ENCODE data around the gene RAB27B. TPM values are rescaled to one million over a fixed set of nuclear protein-coding genes. Genes with fewer than 3 reads are reported as not detected.

Gene RAB27B
- total RNA-seq, 1 donor from 2014 or later: 5.0 TPM

DNA sequence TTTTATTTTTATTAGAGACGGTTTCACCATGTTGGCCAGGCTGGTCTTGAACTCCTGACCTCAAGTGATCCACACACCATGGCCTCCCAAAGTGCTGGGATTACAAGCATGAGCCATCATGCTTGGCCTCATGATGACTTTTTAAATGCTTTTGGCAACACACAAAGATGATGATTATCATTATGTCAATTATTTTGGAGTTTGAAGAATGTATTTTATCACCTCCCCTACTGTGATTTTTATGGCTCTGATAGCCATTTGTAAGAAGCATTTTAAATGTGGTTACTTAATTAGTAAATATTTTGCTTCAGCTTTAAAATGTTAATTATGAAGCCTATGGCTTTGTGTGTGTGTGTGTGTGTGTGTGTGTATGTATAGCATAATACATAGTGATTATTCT lies 45.1 kb upstream of the RAB27B start:
- no peak overlapping the region for H2AFZ ChIP-seq (replicated peaks)
- H3K4me1 ChIP-seq: no peaks in the 10 kb centered on the region
- H3K27ac Mint-ChIP-seq: no peak overlapping the region
- H3K4me1 Mint-ChIP-seq: no peaks in the 10 kb centered on the region
- no peaks in the 10 kb centered on the region for H4K20me1 ChIP-seq (ENCODE audit: low read depth)
- no peaks in the 10 kb centered on the region for H3K36me3 ChIP-seq
- no peak overlapping the region for H3K9ac ChIP-seq
- no peaks in the 10 kb centered on the region for H3K79me2 ChIP-seq (ENCODE audit: low read depth)
- TF ChIP-seq EZH2 (IDR thresholded peaks at IDR 0.05): no peak
- TF ChIP-seq EZH2phosphoT487 (IDR thresholded peaks at IDR 0.05): no peak
- no peak overlapping the region for H3K27ac ChIP-seq
- no peak overlapping the region for H3K4me3 ChIP-seq
- no peak for DNase-seq (ENCODE audit: low spot score)
- no peaks in the 10 kb centered on the region for H3K9me3 ChIP-seq (ENCODE audit: low read depth)
- no peak overlapping the region for H3K4me2 ChIP-seq
- no peaks in the 10 kb centered on the region for H3F3A ChIP-seq (ENCODE audit: low read depth)
- no peaks in the 10 kb centered on the region for H3K27me3 ChIP-seq
- H3K9me3 Mint-ChIP-seq: no peaks in the 10 kb centered on the region
- H3K4me3 Mint-ChIP-seq: no peak overlapping the region
- no peaks in the 10 kb centered on the region for H3K27me3 Mint-ChIP-seq (ENCODE audit: insufficient read depth, low read depth)
- no peaks in the 10 kb centered on the region for H3K36me3 Mint-ChIP-seq

GRCh38 chr18:54786206-54786605 lies 42.1 kb upstream of the RAB27B start:
- no peak overlapping the region for H2AFZ ChIP-seq (replicated peaks)
- no peaks in the 10 kb centered on the region for H3K36me3 ChIP-seq
- H3K4me2 ChIP-seq: no peak overlapping the region
- H3K27ac Mint-ChIP-seq: no peak overlapping the region
- H3K4me1 ChIP-seq: no peaks in the 10 kb centered on the region
- H3K4me3 Mint-ChIP-seq: no peak overlapping the region
- no peak overlapping the region for H3K9ac ChIP-seq
- no peaks in the 10 kb centered on the region for H3F3A ChIP-seq (ENCODE audit: low read depth)
- no peaks in the 10 kb centered on the region for H3K27me3 ChIP-seq
- no peak for TF ChIP-seq EZH2 (IDR thresholded peaks at IDR 0.05)
- TF ChIP-seq, protein P1, sequence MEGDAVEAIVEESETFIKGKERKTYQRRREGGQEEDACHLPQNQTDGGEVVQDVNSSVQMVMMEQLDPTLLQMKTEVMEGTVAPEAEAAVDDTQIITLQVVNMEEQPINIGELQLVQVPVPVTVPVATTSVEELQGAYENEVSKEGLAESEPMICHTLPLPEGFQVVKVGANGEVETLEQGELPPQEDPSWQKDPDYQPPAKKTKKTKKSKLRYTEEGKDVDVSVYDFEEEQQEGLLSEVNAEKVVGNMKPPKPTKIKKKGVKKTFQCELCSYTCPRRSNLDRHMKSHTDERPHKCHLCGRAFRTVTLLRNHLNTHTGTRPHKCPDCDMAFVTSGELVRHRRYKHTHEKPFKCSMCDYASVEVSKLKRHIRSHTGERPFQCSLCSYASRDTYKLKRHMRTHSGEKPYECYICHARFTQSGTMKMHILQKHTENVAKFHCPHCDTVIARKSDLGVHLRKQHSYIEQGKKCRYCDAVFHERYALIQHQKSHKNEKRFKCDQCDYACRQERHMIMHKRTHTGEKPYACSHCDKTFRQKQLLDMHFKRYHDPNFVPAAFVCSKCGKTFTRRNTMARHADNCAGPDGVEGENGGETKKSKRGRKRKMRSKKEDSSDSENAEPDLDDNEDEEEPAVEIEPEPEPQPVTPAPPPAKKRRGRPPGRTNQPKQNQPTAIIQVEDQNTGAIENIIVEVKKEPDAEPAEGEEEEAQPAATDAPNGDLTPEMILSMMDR (IDR thresholded peaks at IDR 0.05): no peak
- no peak for TF ChIP-seq EZH2phosphoT487 (IDR thresholded peaks at IDR 0.05)
- no peaks in the 10 kb centered on the region for H3K9me3 ChIP-seq (ENCODE audit: low read depth)
- no peak overlapping the region for H3K4me3 ChIP-seq
- DNase-seq (ENCODE audit: low spot score): no peak
- H3K9me3 Mint-ChIP-seq: no peaks in the 10 kb centered on the region
- no peaks in the 10 kb centered on the region for H4K20me1 ChIP-seq (ENCODE audit: low read depth)
- no peak overlapping the region for H3K27ac ChIP-seq
- no peaks in the 10 kb centered on the region for H3K4me1 Mint-ChIP-seq
- no peaks in the 10 kb centered on the region for H3K36me3 Mint-ChIP-seq
- H3K27me3 Mint-ChIP-seq (ENCODE audit: insufficient read depth, low read depth): no peaks in the 10 kb centered on the region
- no peaks in the 10 kb centered on the region for H3K79me2 ChIP-seq (ENCODE audit: low read depth)

DNA sequence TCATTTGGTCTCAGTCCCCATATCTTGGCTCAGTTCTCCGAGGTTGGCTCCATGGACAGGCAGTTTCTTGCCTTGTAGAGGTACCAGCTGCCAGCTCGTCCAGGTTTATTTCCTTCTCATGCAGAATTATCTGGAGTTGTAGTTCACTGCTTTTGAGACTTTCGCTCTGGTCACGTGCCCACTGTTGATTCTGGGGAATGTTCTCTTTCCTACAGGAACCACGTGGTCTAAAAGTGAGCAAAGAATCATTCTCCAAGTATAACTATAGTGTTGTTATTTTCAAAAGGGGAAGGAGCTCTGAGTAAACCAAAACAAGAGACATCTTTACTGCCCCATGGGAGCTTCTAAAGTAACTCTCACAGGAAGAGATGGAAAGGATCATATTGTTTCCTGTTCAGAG lies 41.2 kb upstream of the RAB27B start:
- H3K9me3 ChIP-seq (ENCODE audit: low read depth): no peaks in the 10 kb centered on the region
- no peak overlapping the region for H3K9ac ChIP-seq
- no peak overlapping the region for H3K27ac Mint-ChIP-seq

DNA sequence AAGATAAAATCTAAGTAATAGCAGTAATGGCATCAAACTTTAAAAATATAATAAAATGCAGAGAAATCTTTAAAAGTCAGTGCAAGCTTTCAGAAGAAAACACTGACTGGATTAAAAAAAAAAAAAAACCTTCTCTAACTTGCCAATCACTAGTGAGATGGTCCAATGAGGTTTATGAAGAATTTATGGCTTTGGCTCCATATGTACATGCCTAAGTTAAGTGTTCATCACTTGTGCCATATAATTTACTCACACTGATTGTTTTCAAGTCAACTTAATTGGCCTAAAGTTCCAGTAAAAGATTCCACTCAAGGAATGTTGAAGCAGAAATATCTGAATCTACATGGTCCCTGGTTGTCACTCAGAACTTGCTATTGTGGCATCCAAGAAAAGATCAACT lies 40.7 kb upstream of the RAB27B start:
- no peaks in the 10 kb centered on the region for H3K9me3 ChIP-seq (ENCODE audit: low read depth)
- no peak overlapping the region for H3K4me3 ChIP-seq
- H3F3A ChIP-seq (ENCODE audit: low read depth): no peaks in the 10 kb centered on the region
- no peaks in the 10 kb centered on the region for H3K4me1 ChIP-seq
- no peaks in the 10 kb centered on the region for H3K27me3 ChIP-seq
- no peak for DNase-seq (ENCODE audit: low spot score)
- no peaks in the 10 kb centered on the region for H3K36me3 Mint-ChIP-seq
- no peaks in the 10 kb centered on the region for H3K4me1 Mint-ChIP-seq
- H2AFZ ChIP-seq (replicated peaks): no peak overlapping the region
- no peaks in the 10 kb centered on the region for H3K79me2 ChIP-seq (ENCODE audit: low read depth)
- no peaks in the 10 kb centered on the region for H4K20me1 ChIP-seq (ENCODE audit: low read depth)
- H3K36me3 ChIP-seq: no peaks in the 10 kb centered on the region
- no peak overlapping the region for H3K27ac ChIP-seq
- no peak overlapping the region for H3K4me2 ChIP-seq
- no peak overlapping the region for H3K4me3 Mint-ChIP-seq
- no peaks in the 10 kb centered on the region for H3K9me3 Mint-ChIP-seq
- H3K27me3 Mint-ChIP-seq (ENCODE audit: insufficient read depth, low read depth): no peaks in the 10 kb centered on the region
- TF ChIP-seq, protein P1 (IDR thresholded peaks at IDR 0.05): no peak
- no peak for TF ChIP-seq EZH2phosphoT487 (IDR thresholded peaks at IDR 0.05)
- no peak overlapping the region for H3K27ac Mint-ChIP-seq
- H3K9ac ChIP-seq: no peak overlapping the region

More for the DNA sequence above, 41.2 kb upstream of the RAB27B start:
- Histone ChIP-seq H3K4me1 (no peaks in the 10 kb centered on the region), H3K27me3 (no peaks in the 10 kb centered on the region), H2AFZ (replicated peaks) (no peak overlapping the region), H3K36me3 (no peaks in the 10 kb centered on the region), H4K20me1 (ENCODE audit: low read depth) (no peaks in the 10 kb centered on the region), H3F3A (ENCODE audit: low read depth) (no peaks in the 10 kb centered on the region), H3K4me3 (no peak overlapping the region), H3K27ac (no peak overlapping the region), H3K79me2 (ENCODE audit: low read depth) (no peaks in the 10 kb centered on the region), H3K4me2 (no peak overlapping the region)
- no peak for TF ChIP-seq EZH2phosphoT487 (IDR thresholded peaks at IDR 0.05)
- TF ChIP-seq, protein P1 (IDR thresholded peaks at IDR 0.05): no peak
- no peak for TF ChIP-seq EZH2 (IDR thresholded peaks at IDR 0.05)
- H3K4me3 Mint-ChIP-seq: no peak overlapping the region
- H3K27me3 Mint-ChIP-seq (ENCODE audit: insufficient read depth, low read depth): no peaks in the 10 kb centered on the region
- H3K36me3 Mint-ChIP-seq: no peaks in the 10 kb centered on the region
- no peak for DNase-seq (ENCODE audit: low spot score)
- H3K9me3 Mint-ChIP-seq: no peaks in the 10 kb centered on the region
- no peaks in the 10 kb centered on the region for H3K4me1 Mint-ChIP-seq
